GM19467 (cell line): Measurements from ENCODE around the gene PRKCE.
"Not testable (repeated sequence)": the region's sequence is repeated elsewhere in the genome, so short reads cannot be mapped to it uniquely, and the experiment has no call there.

Experiments used
- ATAC-seq: cut with Tn5 transposase; IDR thresholded peaks from one replicate; pipeline ENCODE4 v1.9.1; 2021; ENCODE audit warnings: mild to moderate bottlenecking, moderate library complexity; ENCODE audit not compliant: unreplicated experiment

PRKCE gene

GRCh38 chr2:45695480-45696007 is 44.1 kb downstream of the PRKCE start:
- peak; percentile 50 for ATAC-seq

GRCh38 chr2:45696708-45697107 is 45.2 kb downstream of the PRKCE start:
- ATAC-seq: no peak

GRCh38 chr2:45697190-45697589 is 45.7 kb downstream of the PRKCE start:
- no peak for ATAC-seq

- no peak for ATAC-seq
Observed at GRCh38 chr2:45698554-45698953, 47.1 kb downstream of the PRKCE start.

- ATAC-seq: peak; percentile 61
Observed at GRCh38 chr2:45699032-45699658, 47.7 kb downstream of the PRKCE start.

GRCh38 chr2:45700407-45701013 is 49.0 kb downstream of the PRKCE start:
- ATAC-seq: no peak

GRCh38 chr2:45705233-45705632 is 53.8 kb downstream of the PRKCE start:
- no peak for ATAC-seq

- no peak for ATAC-seq
Observed at GRCh38 chr2:45706033-45706432, 54.6 kb downstream of the PRKCE start.

GRCh38 chr2:45707006-45707405 is 55.5 kb downstream of the PRKCE start:
- ATAC-seq: no peak

GRCh38 chr2:45707661-45708060 is 56.2 kb downstream of the PRKCE start:
- ATAC-seq: no peak

- no peak for ATAC-seq
Observed at GRCh38 chr2:45708501-45708900, 57.0 kb downstream of the PRKCE start.

GRCh38 chr2:45709137-45709536 is 57.7 kb downstream of the PRKCE start:
- ATAC-seq: no peak

GRCh38 chr2:45710468-45710867 is 59.0 kb downstream of the PRKCE start:
- ATAC-seq: no peak

GRCh38 chr2:45711224-45711623 is 59.7 kb downstream of the PRKCE start:
- ATAC-seq: no peak

GRCh38 chr2:45712570-45712969 is 61.1 kb downstream of the PRKCE start:
- ATAC-seq: no peak

- ATAC-seq: no peak
Observed at GRCh38 chr2:45713136-45713535, 61.7 kb downstream of the PRKCE start.

- no peak for ATAC-seq
Observed at GRCh38 chr2:45713591-45713990, 62.1 kb downstream of the PRKCE start.

GRCh38 chr2:45714679-45715078 is 63.2 kb downstream of the PRKCE start:
- no peak for ATAC-seq

- ATAC-seq: no peak
Observed at GRCh38 chr2:45715601-45716379, 64.3 kb downstream of the PRKCE start.

- ATAC-seq: not testable (repeated sequence)
Observed at GRCh38 chr2:45716432-45716831, 65.0 kb downstream of the PRKCE start.

- ATAC-seq: no peak
Observed at GRCh38 chr2:45716915-45717314, 65.4 kb downstream of the PRKCE start.

- ATAC-seq: no peak
Observed at GRCh38 chr2:45720210-45720609, 68.7 kb downstream of the PRKCE start.
